A673 (cell line): ENCODE measurements around the gene NBAS. TPM values are rescaled to one million over a fixed set of nuclear protein-coding genes. Genes with fewer than 3 reads are reported as not detected.
"Not testable (repeated sequence)": the region's sequence is repeated elsewhere in the genome, so short reads cannot be mapped to it uniquely, and the experiment has no call there.

ENCODE experiments used
- BruUV-seq: library from RNA; stranded (reverse); fragments of 400-500 nt; replicated peaks from 2 replicates; lab custom pipeline; 2021; lab: Mats Ljungman, UMichigan
- CTCF ChIA-PET: fragments of 300-600 bp; sonication (Branson Sonifier 250); formaldehyde crosslinking; loops from one replicate; lab custom pipeline; 2022; ENCODE audit warnings: antibody characterized with exemption; lab: Charles Lee
- POLR2A ChIA-PET: fragments of 300-600 bp; sonication (Branson Sonifier 250); formaldehyde crosslinking; loops from one replicate; lab custom pipeline; 2022; ENCODE audit warnings: antibody characterized with exemption; ENCODE audit not compliant: low non-redundant PET; lab: Charles Lee
- DNase-seq: peaks from one replicate; pipeline ENCODE4 v3.0.0-alpha.2; 2015; ENCODE audit warnings: low spot score
- H3K27ac ChIP-seq: fragments of 200-600 bp; sonication (generic); 2 replicates; pipeline ENCODE4 v1.5.1; 2016; ENCODE audit warnings: mixed run types, low read depth, mild to moderate bottlenecking, mixed read lengths, antibody characterized with exemption, low read length; ENCODE audit not compliant: poor library complexity, severe bottlenecking
- H3K27me3 ChIP-seq: fragments of 200-600 bp; sonication (generic); replicated peaks from 2 replicates; pipeline ENCODE4 v1.6.1; 2017; ENCODE audit warnings: mixed run types, low read depth, mild to moderate bottlenecking, mixed read lengths, antibody characterized with exemption, low read length; ENCODE audit not compliant: insufficient read depth, poor library complexity
- H3K36me3 ChIP-seq: fragments of 200-600 bp; sonication (generic); 2 replicates; pipeline ENCODE4 v1.6.1; 2016; ENCODE audit warnings: mixed run types, mild to moderate bottlenecking, mixed read lengths, antibody characterized with exemption, low read length; ENCODE audit not compliant: insufficient read depth, poor library complexity, severe bottlenecking
- H3K4me1 ChIP-seq: fragments of 200-600 bp; sonication (generic); 2 replicates; pipeline ENCODE4 v1.6.1; 2017; ENCODE audit warnings: mixed run types, mild to moderate bottlenecking, mixed read lengths, antibody characterized with exemption, low read length; ENCODE audit not compliant: insufficient read depth, poor library complexity, severe bottlenecking
- H3K4me3 ChIP-seq: fragments of 200-600 bp; sonication (generic); 2 replicates; pipeline ENCODE4 v1.5.1; 2016; ENCODE audit warnings: low read depth, mixed run types, mild to moderate bottlenecking, mixed read lengths, low read length; ENCODE audit not compliant: poor library complexity, severe bottlenecking
- H3K9me3 ChIP-seq: fragments of 200-600 bp; sonication (generic); 2 replicates; pipeline ENCODE4 v1.6.1; 2016; ENCODE audit warnings: mixed run types, low read depth, mild to moderate bottlenecking, mixed read lengths, antibody characterized with exemption, low read length; ENCODE audit not compliant: poor library complexity, severe bottlenecking
- CTCF ChIP-seq: fragments of 300-800, 200-600 bp; sonication (generic); conservative IDR thresholded peaks from 2 replicates; pipeline ENCODE4 v1.5.1; 2017; ENCODE audit warnings: low read depth, mild to moderate bottlenecking, antibody characterized with exemption, low read length, moderate library complexity, mixed read lengths
- EZH2 ChIP-seq: fragments of 200-600 bp; sonication (generic); IDR thresholded peaks from 2 replicates; pipeline ENCODE4 v1.6.1; 2017; ENCODE audit warnings: borderline replicate concordance, low read depth, mild to moderate bottlenecking, mixed read lengths, antibody characterized with exemption, low read length; ENCODE audit not compliant: poor library complexity, severe bottlenecking
- intact Hi-C: fragments of 100-400 bp; cut with micrococcal nuclease; formaldehyde crosslinking; loops from one replicate; pipeline ENCODE4 v1.10.0; 2022; ENCODE audit not compliant: unreplicated experiment
- total RNA-seq: library from RNA; stranded (reverse); gene quantifications from 2 replicates; pipeline ENCODE4 v1.2.3, GENCODE V29; 2021

Gene NBAS
- total RNA-seq, 1 experiment from 2014 or later = 38.7 TPM

GRCh38 chr2:15446961-15447360, 114.2 kb downstream of the NBAS start:
- CTCF ChIA-PET = no interaction called here

GRCh38 chr2:15445891-15446562, 115.1 kb downstream of the NBAS start:
- ChIA-PET POLR2A (no interaction called here), CTCF (no interaction called here)
- TF ChIP-seq EZH2 (no peak), CTCF (no peak)
- intact Hi-C loops = no loop called here
- H3K9me3 ChIP-seq = peaks cover 8% of the 10 kb centered on the region
- H3K4me3 ChIP-seq = no peak overlapping the region
- BruUV-seq = no TSS peak
- H3K27me3 ChIP-seq = no peaks in the 10 kb centered on the region
- H3K27ac ChIP-seq = no peak overlapping the region
- H3K36me3 ChIP-seq = no peaks in the 10 kb centered on the region
- no peak for DNase-seq
- H3K4me1 ChIP-seq = peaks cover 12% of the 10 kb centered on the region

More at GRCh38 chr2:15446961-15447360, 114.2 kb downstream of the NBAS start:
- H3K4me3 ChIP-seq = no peak overlapping the region
- no peak for TF ChIP-seq CTCF
- TF ChIP-seq EZH2 = no peak
- no peak overlapping the region for H3K27ac ChIP-seq
- H3K27me3 ChIP-seq = no peaks in the 10 kb centered on the region
- POLR2A ChIA-PET = no interaction called here
- no TSS peak for BruUV-seq
- H3K4me1 ChIP-seq = peaks cover 12% of the 10 kb centered on the region
- H3K36me3 ChIP-seq = no peaks in the 10 kb centered on the region
- H3K9me3 ChIP-seq = peaks cover 8% of the 10 kb centered on the region
- no peak for DNase-seq
- intact Hi-C loops = no loop called here

- POLR2A ChIA-PET, H3K4me3 ChIP-seq, BruUV-seq, H3K9me3 ChIP-seq, H3K27me3 ChIP-seq, intact Hi-C loops, H3K27ac ChIP-seq, H3K4me1 ChIP-seq, CTCF ChIA-PET, DNase-seq, H3K36me3 ChIP-seq: not testable (repeated sequence)
Observed at GRCh38 chr2:15439768-15440524, 121.2 kb downstream of the NBAS start.

GRCh38 chr2:15439366-15439765, 121.8 kb downstream of the NBAS start:
- POLR2A ChIA-PET, intact Hi-C loops, H3K36me3 ChIP-seq, CTCF ChIA-PET, DNase-seq, H3K27ac ChIP-seq, H3K4me3 ChIP-seq, H3K27me3 ChIP-seq, H3K9me3 ChIP-seq, BruUV-seq, H3K4me1 ChIP-seq: not testable (repeated sequence)
